ENCODE results near the gene MRRF.
"Not testable (repeated sequence)": the region's sequence is repeated elsewhere in the genome, so short reads cannot be mapped to it uniquely, and the experiment has no call there.

MRRF gene

GRCh38 chr9:122363131-122363530 is 98.4 kb downstream of the MRRF start:
- DNase-seq: not testable (repeated sequence)

GRCh38 chr9:122364117-122364782 is 99.6 kb downstream of the MRRF start:
- DNase-seq: no peak

- DNase-seq: no peak
Measured at GRCh38 chr9:122364783-122365150, 100.1 kb downstream of the MRRF start.

- no peak for DNase-seq
Measured at GRCh38 chr9:122366074-122366660, 101.5 kb downstream of the MRRF start.

DNA sequence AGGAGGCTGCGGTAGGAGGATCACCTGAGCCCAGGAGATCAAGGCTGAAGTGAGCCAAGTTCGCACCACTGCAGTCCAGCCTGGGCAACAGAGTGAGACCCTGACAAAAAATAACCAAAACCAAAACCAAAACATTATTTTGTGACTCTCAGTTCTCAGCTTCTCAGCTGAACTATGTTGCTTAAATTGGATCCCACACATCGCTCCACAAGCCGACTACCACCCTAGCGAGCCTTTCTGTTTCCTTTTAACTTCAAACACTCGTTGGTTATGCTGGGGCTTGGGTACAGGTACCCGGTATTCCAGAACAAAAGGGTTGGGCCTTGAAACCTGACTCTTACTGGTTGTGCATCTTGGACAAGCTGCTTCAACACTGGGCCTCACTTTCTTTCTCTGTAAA is 102.4 kb downstream of the MRRF start:
- DNase-seq: no peak

GRCh38 chr9:122367774-122368460 is 103.2 kb downstream of the MRRF start:
- DNase-seq: no peak

DNA sequence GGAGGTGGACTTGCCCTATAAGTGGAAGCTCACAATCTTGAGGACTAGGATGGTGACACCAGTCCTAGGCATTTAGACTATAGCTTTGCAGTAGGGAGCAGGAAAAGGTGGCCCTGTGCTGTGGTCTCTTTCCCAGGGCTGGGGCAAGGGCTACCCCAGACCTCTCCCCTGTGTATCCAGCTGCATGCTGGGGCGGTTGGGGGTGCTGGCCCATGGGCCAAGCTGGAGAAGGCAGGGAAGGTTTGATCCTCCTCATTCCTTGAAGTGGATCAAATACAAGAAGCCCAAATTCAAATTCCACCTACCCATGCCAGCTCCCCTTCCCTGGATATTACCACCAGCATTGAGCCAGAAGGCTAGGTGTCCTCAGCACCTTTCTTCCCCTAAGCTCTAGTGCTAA is 104.0 kb downstream of the MRRF start:
- DNase-seq: no peak

GRCh38 chr9:122370303-122370702 is 105.6 kb downstream of the MRRF start:
- DNase-seq: no peak

DNA sequence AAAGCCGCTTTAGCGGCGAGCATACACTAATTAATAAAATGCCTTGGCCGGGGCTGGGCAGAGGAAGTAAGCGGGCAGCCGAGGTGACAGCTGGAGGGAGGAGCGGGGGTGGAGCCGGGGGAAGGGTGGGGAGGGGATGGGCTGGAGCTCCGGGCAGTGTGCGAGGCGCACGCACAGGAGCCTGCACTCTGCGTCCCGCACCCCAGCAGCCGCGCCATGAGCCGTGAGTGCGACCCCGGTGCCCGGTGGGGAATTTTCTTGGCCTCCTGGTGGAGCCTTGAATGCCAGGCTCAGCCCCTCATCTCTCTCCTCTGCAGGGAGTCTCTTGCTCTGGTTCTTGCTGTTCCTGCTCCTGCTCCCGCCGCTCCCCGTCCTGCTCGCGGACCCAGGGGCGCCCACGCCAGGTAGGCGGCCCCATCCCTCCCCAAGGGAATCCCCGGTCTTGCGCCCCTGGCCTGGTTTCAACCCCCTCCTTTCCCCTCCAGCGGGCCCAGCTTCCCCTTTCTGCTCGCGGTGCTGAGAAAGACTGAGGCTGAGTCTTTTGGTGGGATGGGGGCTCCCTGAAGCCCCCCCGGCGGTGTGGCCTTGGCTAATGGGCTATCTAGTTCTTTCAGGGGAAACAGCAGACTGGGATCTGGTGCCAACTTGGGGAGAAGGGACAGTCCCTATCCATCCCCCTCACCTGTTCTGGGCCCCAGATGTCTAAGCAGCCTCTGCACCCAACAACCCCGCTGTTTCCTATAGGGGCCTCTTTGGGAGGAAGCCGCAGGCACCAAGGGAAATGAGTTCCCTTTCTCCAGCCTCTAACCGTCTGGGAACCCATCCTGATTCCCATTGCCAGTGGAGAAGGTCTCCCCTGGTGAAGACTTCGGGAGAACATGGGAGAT is 106.4 kb downstream of the MRRF start, which contains the start of gene PTGS1:
Gene PTGS1, plus strand, starts transcription at position 156 of the 887 bp plus-strand sequence. Its CDS starts 61 bp downstream, at position 217.
- DNase-seq: no peak

- DNase-seq: no peak
Measured at GRCh38 chr9:122371846-122372245, 107.2 kb downstream of the MRRF start.

DNA sequence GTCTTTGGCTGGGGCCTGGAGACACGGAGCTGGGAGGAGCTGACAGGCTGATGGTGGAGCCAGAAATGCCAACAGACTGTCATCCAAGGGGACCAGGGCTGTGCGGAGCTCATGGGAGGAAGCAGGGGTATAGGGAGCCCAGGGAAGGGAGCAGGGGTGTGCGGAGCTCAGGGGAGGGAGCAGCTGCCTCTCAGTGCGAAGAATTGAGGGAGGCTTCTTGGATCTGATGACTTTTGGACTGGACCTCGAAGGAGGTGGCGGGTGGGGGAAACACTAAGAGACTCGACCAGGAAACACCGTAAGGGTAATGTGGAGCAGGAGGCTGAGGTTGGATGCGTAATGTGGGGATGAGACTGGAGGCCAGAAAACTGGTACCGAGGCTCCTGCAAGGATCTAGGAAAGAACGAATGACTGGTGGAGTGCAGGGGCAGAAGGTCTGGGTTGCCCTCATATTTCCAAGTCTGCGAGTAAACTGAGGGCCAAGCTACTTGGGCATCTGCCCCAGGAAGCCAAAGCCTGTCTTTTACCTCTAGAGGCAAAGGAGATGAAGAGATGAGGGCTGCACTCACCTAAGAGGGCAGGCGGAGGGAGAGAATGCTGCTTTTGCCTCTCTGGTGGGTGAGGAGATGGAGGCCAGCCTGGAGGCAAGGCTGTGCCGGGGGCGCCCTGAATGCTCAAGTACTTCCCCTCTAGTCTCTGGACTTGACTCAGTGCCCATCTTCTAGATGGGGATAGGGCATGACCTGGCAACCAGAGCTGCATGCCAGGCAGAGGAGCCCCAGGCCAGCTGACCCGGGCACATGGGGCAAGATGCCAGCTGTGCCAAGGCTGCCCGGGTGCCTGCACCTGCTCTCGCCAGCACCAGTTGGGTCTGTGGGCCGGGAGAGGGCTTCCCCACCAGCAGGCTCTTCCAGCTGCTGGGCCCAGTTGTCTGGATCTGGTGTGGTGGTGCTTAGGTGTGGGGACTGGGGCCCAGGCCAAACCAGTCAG is 108.5 kb downstream of the MRRF start:
- no peak for DNase-seq

DNA sequence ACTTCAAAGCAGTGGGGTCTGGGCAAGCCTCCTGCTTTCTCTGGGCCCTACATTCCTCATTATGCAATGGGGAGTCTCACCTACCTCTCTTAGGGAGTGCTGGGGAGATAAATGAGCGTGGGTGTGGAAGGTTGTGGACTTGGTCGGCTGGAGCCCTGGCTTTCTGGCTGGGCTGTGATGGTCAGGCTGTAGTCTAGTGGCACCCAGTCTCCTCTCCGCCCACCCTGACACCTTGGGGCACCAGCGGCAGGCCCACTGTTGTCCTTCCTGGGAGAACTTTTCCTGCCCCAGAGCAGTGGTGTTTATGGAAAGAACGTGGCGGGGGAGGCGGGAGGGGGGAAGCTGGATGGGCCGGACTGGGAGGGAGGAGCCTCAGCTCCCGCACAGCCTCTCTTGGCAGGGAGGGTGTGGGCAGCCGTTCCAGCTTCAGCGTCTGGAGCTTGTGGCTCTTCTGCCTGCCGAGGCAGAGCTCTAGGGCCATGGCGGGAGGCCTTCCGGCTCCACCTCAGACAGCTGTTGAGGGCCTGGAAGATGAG is 110.3 kb downstream of the MRRF start:
- peak; percentile 31 for DNase-seq

GRCh38 chr9:122376796-122377195 is 112.1 kb downstream of the MRRF start:
- DNase-seq: no peak

DNA sequence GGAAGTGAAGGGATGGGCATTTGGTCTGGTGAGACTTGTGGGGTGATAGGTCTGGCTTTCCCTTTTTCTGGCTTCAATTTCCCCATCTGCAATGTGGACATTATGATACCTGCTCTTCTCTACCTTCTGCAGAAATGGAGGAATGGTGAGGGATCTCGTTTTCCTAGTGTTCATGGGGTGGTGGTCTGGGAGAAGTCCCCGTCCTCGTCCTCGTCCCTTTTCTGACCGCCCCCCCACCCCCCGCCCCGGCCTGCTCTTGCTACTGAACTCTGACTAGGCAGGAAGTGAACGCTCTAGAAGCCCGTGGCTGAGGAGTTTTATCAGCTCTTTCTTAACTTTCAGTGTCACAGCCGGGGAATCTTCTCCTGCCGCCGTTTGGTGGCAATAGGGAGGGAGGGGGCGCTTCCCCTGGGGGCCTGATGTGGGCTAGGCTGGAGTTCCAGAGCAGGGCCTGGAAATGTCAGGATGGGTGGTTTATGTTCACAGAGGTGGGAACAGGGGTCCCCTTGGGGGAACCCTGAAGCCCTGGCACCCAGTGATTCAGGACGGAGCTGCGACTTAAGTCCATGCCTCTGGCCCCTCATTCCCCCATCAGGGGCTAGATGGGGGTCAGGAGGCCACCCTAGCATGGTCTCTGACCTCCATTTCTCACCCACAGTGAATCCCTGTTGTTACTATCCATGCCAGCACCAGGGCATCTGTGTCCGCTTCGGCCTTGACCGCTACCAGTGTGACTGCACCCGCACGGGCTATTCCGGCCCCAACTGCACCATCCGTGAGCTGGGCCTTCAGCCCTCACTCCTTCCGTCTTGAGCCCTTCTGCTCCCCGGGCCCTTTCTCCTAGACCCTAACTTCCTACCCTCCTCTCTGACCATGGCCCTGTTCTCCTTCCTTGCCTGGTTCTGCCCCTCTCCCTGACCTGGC is 112.8 kb downstream of the MRRF start:
- no peak for DNase-seq

GRCh38 chr9:122378236-122378635 is 113.6 kb downstream of the MRRF start:
- no peak for DNase-seq

DNA sequence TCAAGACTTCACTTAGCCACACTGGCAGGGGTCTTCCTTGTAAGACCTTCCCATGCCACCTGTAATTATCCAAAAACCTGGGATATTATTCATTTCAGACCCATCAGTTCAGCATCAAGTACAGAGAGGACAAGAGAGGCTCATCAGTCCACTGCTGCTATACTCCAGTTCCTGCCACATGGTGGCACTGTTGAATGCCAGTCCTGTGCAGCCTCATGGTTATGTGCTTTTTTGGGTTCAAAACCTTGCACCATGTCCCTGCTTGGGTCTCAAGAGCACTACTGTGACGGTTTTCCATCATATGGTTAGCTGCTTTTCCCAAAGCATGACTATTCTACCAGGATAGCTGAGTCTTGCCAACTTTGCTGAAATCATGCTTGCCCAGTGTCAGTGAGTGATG is 114.7 kb downstream of the MRRF start:
- DNase-seq: no peak

GRCh38 chr9:122380293-122380692 is 115.6 kb downstream of the MRRF start:
- DNase-seq: no peak

Data from kidney glomerular epithelial cell (primary cell).